ENCODE data around the gene OGFRL1.

OGFRL1 gene

DNA sequence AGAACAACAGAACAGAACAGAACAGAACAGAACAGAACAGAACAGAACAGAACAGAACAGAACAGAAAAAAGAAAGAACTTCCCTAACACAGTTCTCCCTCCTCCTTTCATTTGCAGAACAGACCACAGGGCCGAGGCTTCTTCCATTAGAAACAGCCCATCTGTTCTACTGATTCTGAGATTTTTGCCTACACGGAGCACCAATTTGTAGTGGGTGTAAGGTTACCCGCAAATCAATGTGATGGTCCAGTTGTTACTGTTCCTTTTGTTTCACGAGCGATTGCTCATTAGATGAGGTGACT lies 734 bp upstream of the OGFRL1 start:
- no peak for DNase-seq

DNA sequence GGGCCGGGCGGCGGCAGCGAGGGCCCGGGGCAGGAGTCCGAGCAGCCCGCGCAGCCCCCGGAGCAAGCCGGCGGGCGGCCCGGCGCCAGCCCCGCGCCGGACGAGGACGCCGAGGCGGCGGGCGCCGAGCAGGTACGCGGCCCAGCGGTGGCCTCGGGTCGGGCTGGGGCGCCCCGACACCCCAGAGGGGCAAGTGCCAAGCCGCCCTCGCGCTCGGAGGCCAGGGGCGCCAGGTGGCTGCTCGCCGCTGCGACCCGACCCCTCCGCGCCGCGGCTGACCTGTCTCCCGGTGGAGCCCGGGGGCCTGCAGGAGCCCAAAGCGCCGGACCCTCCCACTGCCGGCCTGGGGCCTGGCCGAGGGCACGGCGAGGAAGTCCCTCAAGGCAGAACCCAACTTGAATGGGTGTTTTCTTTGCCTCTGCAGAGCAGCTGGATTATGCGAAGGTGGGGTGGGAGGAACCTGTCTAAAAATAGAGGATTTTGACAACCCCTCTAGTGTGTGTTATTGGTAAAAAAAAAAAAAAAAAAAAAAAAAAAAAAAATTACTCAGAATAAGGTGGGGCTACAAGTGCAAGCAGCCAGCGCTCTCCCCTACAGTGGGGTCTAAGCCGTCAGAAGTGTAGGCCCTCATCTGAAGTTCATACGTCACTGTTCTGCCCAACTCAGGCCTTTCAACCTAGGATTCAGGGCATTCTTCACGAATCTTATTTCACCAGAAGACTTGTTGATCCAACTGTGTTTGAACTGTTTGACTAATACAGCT lies 609 bp downstream of the OGFRL1 start:
- DNase-seq: no peak

DNA sequence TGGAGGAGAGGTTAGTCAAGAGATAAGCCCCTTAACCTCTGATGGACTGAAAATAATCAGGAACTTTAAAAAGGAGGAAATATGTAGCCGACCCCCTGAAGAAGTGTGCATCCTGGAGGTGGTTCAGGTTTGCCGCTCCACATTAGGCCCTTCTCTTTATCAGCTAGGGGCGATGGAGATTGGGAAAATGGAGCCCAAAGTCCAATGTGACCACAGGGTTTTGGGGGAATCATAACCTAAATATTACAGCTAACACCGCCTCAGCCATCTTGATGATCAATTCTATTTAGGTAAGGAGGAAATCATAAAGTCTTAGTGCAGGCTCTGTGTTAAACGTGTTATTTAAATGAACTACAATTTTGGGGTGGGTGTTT lies 1.2 kb downstream of the OGFRL1 start:
- no peak for DNase-seq

DNA sequence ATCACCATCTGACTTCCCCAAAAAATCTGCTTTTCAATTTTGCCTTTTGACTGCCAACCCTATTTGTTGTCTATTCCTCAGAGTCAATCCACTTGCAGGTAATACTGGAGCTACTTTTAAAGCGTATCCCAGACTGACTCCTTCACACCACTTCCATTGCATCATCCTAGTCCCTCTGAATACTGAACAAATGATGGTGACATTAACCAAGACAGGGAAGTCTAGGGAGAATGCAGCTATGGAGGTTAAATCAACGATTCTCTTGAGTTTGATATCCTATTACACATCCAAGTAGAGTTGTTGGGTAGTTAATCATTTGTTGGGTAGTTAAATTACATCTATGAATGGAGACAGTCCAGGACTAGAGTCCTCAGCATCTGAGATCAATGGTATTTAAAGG lies 2.0 kb downstream of the OGFRL1 start:
- DNase-seq: no peak

DNA sequence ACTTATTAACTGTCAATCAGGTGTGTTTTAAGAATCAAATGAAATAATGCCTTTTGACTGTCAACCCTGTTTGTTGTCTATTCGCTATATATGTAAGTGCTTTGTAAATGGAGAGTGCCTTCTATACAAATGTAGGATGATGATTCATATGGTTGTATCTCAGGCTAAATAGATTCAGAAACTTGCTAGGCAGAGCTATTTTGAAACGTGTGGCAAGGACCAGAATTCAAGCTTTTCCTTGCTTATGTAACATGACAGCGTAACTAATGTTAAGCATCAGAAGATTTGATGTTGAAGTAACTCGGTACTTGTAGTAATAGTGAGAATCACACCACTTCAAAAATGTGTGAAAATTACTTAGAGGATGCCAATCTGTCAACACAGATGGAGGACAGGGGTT lies 3.4 kb downstream of the OGFRL1 start:
- DNase-seq: no peak

DNA sequence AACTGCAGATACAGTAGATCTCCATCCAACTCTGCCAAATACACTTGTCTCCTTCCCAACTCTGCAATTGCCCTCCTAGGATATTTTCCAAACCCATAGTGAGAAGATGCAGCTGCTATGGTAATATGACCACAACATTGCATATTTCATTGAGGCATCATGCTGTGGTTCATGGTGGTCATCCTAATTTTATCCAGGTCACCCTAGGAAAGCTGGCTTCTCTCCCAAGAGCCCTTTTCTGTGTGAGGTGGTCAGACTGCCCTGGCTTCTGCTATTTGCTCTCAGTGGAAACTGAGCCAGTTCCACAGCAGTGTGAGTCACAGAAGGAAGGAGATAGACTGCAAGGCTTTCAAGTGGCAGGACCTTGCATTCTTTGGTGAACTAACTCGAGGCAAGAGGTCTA lies 5.5 kb downstream of the OGFRL1 start:
- peak; percentile 94 for DNase-seq

DNA sequence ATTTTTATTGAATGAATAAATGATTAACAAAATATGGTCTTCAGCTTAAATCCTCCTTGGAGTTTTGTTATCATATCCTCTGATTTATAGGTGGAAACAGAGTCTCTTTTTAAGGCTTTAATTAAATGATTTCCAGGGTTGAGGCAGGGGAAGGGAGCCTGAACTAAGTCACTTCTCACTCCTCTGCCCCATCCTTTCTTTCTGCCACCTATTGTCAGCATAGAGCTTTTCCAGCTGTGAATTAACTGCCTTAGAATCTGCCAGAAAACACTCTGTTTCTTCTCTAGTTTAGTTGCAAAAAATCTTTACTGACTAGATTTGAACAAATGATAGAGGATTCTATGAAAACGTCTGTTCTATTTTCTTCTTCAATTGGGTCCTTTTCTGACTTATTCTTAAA lies 9.8 kb downstream of the OGFRL1 start:
- no peak for DNase-seq

DNA sequence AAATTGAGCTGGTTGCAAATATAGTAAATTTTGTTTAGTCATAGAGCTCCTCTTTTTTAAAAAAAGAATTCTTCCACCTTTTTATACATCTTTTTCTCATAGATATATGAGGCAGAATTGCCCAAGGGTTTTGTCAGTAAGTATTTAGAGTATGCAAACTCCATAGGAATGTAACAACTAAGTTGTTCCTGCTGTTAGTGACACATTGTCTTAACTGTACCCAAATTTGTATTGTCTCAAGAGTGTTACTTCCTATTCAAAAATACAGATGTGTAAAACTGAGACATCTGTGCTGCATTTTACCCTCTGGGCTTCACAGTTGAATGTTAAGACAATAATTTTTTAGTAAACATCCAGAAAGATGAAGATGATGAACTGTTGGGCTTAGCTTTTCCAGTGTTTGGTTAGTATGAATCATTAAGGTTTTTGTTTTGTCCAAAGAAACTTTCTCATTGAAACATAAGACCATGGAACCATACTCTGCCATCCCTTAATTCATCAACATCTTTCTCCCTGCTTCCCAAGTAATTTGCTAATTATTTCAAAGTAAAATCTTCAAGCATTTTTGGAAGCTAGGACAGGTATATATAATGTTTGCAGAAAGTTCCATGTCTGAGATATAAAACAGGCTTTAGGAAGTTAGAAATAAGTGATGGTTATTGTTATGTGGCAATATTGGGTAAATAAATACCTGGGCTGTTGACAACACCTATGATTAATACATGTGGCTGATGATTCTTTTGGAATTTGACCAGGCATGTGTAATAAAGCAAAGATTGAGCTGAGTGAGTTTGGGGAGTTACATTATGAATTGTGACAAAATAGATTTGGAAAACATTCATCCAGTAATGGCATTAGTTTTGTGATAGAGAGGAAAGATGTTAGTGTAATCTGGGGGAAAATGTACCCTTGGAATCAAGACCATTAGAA lies 11.2 kb downstream of the OGFRL1 start:
- DNase-seq: no peak

DNA sequence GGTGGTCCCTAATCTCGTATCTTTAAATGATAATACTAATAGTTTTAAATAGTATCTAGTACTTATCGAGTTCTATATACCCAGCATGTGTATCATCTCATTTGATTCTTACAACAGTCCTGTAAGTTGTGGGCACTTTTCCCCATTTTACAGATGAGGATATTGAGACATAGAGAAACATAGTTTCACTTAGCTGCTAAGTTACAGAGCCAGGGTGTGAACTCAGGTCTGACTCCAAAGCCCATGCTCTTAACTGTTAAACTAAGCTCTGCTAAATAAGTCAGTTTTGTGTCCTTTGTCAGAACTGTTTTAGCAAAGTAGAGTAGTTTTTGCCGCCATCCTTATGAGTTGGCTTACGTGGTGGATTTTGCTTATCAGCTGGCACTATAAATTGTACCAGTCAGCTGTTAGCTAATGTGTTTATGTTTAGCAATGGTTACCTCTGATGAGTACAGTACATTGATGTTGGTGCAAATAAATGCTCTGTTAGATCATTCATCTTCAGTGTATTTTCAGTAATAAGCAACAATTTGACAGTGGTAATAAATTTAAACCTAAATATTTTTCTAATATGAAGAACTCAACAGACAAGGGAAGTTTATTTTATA lies 12.1 kb downstream of the OGFRL1 start:
- DNase-seq: no peak

DNA sequence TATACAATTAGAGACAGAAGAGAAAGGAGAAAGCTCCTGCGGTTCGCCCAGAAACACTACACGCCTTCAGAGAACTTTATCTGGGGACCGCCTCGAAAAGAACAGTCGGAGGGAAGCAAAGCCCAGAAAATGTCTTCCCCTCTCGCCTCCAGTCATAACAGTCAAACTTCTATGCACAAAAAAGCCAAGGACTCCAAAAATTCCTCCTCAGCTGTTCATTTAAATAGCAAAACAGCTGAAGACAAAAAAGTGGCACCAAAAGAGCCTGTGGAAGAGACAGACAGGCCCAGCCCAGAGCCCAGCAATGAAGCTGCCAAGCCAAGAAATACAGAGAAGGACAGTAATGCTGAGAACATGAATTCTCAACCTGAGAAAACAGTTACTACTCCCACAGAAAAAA lies 12.9 kb downstream of the OGFRL1 start:
- DNase-seq: no peak

DNA sequence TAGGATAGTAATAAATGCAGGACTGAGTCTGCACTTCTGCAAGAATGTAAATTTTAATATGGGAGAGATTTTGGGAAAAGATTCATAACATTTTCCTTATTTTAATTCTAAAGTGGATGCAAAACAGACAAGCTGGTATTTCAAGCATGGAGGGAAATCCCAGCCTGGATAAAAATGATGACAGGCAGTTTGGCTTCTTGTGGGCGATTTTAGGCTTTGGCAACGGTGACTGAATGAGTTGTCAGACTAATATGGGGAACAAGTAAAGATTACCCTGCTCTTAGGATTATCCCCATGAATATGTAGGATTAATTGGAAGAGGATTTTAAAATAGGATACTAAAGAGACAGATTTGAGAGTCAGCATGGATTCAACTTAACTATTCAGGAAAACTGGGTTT lies 21.0 kb downstream of the OGFRL1 start:
- no peak for DNase-seq

DNA sequence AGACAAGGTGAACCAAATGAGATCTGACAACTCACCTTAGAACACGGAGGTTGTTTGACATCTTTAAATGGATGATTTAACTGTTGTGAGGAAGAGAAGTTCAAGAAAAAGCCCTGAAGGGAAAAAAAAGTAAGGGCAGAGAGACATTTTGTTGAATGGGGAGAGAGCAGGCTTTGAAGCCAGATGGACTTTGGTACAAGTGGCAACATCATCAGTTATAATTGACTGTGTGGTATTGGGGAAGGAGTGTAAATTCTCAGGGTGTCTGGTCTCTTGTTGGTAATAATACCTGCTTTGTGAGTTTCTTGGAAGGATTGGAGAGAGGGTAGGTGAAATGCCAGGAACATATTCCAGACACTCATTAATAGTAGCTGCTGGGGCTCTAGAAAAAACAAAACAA lies 21.6 kb downstream of the OGFRL1 start:
- DNase-seq: no peak

DNA sequence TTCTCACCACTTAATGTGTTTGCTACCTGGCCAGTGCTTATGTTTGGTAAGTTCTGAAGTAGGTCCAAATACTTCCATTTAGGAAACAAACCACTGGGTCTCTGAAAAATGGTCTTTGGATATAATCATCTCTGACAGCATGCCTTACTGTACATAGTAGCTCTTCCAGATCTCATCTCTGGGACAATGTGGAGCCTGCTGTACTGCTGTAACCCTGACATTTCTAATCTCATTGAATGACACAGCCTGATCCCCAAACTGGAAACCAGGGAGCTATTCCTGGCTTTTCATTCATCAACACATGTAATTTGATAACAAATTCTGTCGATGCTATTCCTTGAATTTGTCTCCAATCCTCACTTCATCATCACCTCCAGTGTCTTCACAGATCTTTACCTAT lies 23.5 kb downstream of the OGFRL1 start:
- DNase-seq: no peak

DNA sequence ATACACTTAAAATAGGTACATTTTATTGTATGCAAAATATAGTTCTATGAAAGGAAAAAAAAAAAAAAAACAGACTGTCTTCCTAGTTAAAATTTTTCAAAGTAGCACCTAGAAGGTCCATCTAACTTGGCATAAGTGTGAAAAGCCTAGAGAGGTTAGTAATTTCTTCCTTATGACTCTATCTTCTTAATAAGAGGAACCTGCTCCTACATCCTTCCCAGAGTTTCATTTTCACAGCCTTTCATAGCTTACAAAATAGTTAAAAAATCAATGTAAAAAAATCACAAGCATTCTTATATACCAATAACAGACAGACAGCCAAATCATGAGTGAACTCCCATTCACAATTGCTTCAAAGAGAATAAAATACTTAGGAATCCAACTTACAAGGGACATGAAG lies 28.8 kb downstream of the OGFRL1 start:
- no peak for DNase-seq

DNA sequence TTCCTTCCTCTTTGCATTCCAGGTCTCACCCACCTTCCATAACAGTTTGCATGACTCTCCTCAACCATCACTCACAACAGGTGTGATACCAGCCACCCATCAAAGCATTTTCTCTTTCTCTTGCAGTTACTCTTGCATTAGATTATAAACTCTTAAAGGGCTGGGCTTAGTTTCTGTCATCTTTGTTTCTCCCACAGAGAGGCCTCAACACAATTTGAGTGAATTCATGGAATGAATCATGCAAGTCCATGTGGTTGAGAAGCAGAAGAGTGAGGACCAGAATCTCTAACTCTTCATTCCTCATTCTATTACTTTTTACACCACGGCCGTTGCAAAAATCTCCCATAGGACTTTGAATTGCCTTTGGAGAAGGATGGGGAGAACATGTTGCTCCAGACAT lies 31.4 kb downstream of the OGFRL1 start:
- DNase-seq: no peak

DNA sequence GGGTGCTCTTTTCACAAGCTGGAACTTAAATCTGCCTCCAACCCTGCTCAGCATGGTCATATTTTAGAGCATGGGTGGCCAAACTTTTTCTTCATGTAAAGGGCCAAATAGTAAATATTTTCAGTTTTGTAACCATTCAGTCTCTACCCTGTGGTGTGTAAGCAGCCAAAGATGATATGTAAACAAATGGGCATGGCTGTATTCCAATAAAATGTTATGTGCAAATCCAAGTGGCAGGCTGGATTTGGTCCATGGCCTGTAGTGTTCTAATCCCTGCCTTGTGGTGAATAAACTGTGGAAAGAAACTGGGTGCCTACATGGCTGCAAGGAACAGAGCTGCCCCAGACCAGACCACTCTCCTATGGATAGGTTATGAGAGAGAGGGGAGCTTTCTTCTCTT lies 32.7 kb downstream of the OGFRL1 start:
- DNase-seq: no peak

DNA sequence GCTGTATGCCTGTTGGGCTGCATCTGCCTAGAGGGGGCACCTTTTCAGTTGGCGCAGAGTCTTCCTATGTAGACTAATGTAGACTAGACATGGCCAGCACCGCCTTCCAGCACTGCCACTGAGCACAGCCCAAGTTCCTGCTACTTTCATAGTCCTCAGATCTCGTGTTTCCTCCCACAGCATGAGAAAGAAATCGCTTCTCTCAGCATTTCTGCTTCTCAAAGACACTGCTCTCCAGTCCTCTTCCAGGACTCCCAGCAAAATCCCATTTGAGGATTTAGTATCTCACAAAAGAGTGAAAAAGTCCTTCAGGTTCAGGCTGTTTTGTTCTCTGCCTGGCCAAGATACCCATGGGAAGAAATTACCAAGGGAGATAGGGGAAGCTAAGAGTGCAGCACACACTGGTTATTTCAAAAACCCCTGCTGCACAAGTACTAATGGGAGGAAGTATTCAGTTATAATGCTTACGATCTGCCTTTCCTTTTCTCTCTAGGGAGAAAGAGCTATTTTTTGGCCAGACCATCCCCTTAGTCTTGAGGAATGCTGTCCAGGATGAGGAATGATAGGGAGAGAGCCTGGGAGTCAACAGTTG lies 35.7 kb downstream of the OGFRL1 start:
- no peak for DNase-seq

DNA sequence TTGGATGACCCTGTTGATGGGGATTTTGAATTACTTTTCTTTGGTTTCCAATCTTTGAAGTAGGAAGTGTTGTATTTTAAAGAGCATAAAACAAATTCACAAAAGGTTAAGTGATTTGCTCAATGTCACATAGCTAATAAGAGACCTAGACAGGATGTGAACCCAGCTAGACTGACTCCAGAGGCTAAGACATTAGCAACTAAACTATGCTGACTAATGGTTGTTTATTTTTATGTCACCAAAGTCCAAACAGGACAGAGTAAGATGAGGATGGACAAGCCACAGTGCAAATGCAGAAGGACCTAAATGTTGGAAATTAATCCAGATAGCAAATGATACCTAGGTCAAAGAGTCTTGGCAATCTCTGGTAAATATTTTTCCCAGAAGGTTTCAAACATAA lies 38.0 kb downstream of the OGFRL1 start:
- no peak for DNase-seq

DNA sequence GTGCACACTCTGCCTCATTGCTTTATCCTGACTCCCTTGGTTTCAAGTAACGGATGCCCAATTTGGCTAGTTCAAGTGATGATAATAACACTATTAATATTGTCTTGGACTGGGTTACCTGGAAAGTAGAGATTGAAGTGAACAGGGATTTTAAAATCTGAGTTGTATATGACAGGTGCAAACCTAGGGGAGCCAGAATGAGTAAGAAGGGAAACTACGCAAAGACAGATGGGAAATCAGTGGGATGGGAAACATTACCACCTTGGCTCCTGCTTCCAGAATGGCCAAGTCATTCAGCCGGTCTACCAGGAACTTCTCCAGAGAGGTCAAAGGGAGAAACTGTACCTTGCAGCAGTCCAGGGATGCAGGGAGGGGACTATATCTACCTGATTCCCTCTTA lies 41.9 kb downstream of the OGFRL1 start:
- no peak for DNase-seq

DNA sequence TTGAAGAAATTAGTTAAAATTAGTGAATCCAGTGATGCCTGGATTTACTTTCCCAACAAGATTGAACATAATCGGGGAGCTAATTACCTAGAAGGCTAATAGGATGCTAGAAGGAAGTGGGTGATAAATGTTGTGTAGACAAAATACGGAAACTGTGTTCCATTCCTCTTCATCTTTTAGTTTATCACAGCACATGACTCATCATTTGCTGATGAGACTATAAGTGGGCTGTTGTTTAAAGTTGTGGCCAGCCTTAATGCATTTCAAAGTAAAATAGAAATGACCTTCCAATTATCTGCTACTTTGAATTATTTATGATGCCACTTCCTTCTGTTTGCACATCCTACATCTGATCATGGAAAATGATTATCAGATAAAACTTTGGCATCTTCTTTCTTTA lies 43.4 kb downstream of the OGFRL1 start:
- no peak for DNase-seq

DNA sequence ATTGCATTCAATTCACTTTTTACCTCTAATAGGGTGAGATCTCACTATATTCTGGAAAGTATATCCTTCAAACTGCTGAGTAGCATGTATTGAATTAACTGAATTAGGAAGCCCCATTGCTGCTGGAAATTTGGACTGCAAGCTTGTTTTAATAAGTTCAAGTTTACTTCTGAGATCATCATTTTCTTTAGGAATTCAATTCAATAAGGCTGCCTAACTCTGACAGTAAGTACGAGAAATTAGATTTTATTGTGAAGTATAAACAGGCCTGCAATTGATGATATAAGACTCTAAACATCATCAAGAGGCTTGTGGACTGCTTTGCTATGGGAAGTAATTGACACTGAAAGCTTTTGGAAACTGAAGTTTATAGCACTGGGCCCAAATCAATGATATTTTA lies 44.4 kb downstream of the OGFRL1 start:
- no peak for DNase-seq

DNA sequence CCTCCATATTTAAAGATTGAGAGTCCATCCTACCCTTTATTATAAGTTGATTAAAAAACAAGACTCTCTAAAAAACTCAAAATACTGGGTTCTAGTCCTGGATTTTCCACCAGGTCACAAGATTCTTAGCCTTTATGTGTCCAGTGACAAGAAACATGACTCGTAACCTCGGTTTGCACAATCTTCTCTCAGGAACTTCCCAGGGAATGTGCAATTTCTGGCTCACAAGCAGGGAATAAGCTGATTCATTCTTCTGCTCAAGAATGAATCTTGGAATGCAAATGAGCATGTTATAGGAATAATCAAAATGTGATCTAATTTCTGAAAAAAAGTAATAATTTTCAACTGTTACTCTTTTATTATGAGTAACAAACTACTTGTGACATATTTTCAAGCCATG lies 45.1 kb downstream of the OGFRL1 start:
- peak; percentile 79 for DNase-seq

DNA sequence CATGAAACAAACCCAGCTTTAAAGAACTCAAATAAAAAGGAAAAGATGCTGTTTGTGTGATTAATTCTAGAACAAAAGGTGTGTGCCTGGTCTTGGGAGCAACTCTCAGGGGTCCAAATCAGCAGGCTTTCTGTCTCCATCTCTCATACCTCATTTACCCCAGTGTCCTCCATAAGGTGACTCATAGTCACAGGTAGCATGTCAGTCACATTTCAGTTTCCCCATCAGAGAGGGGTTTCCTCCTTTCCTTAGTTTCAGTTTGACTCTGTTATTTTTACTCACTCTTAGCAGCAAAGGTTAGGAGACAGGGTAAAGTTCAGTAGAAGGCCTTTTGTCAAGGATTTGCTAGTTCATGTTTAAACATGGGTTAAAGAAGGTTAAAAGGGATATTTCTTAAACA lies 46.2 kb downstream of the OGFRL1 start:
- no peak for DNase-seq

DNA sequence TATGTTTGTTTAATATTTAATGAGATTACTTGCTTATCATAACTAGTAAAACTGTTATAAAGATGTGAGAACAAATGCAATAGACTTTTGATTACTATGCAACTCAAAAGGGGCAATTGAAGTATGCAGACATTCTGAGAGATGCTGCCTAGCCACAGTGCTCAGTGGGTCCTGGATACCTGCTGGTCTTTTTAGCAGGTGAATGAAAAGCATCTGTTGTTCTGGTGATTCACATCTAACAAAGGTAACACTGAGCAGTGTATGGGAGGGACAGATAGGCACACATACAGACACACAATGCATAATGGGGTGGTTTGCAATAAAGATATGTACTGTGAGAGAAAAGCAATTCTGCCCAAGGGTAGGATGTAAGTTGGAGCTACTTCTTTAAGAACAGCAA lies 46.9 kb downstream of the OGFRL1 start:
- DNase-seq: no peak

Measured in NCI-H226 (cell line).